GM12878 (cell line): ENCODE data around the gene CDH18. TPM values are rescaled to one million over a fixed set of nuclear protein-coding genes. Genes with fewer than 3 reads are reported as not detected.

Source experiments
- ATAC-seq: fragments of 200-7000 bp; cut with Tn5 transposase; 3 replicates; pipeline ENCODE4 v1.9.1; 2020; ENCODE audit warnings: mild to moderate bottlenecking, moderate library complexity
- BruUV-seq: library from RNA; stranded (reverse); fragments of 400-500 nt; replicated peaks from 2 replicates; lab custom pipeline; 2021; lab: Mats Ljungman, UMichigan
- CTCF ChIA-PET: fragments of 300-600 bp; sonication (Branson Sonifier 250); formaldehyde crosslinking; extraction: SDS; loops from one replicate; lab custom pipeline; 2021; ENCODE audit warnings: inconsistent platforms; lab: Yijun Ruan, JAX
- POLR2A ChIA-PET: fragments of 350-600 bp; formaldehyde crosslinking; extraction: SDS; loops from one replicate; lab custom pipeline; 2021; ENCODE audit warnings: inconsistent platforms; lab: Charles Lee
- RAD21 ChIA-PET: fragments of 300-600 bp; sonication (Branson Sonifier 250); formaldehyde crosslinking; loops from one replicate; lab custom pipeline; 2023; ENCODE audit warnings: antibody characterized with exemption; ENCODE audit not compliant: unreplicated experiment; lab: Charles Lee
- SMC1A ChIA-PET: fragments of 300-600 bp; sonication (Branson Sonifier 250); formaldehyde crosslinking; loops from one replicate; lab custom pipeline; 2023; ENCODE audit not compliant: unreplicated experiment, uncharacterized antibody; lab: Charles Lee
- DNase-seq: peaks from one replicate; pipeline ENCODE4 v3.0.0-alpha.2; 2011; ENCODE audit warnings: low read depth, low spot score
- FAIRE-seq: peaks from 3 replicates; lab custom pipeline; 2011; peaks lifted over from hg19 to GRCh38; lab: Jason Lieb, UNC
- H2AFZ ChIP-seq: 2 replicates; pipeline ENCODE4 v1.6.0; 2011; ENCODE audit warnings: low read depth, low read length, control low read depth; ENCODE audit not compliant: control insufficient read depth
- H3K27ac ChIP-seq: 2 replicates; pipeline ENCODE4 v1.5.1; 2011; ENCODE audit warnings: control low read depth; ENCODE audit not compliant: control insufficient read depth, insufficient read depth
- H3K27me3 ChIP-seq, 2 experiments: replicated peaks in 1 of 2; 2 replicates each; pipeline versions ENCODE4 v1.6.0 to v1.6.1; 2011; ENCODE audit warnings: low read length in 1 of 2; ENCODE audit not compliant: control insufficient read depth in 2 of 2, insufficient read depth in 2 of 2
- H3K36me3 ChIP-seq, 2 experiments: 2 replicates each; pipeline ENCODE4 v1.5.1; 2011; ENCODE audit warnings: low read length in 1 of 2; ENCODE audit not compliant: control insufficient read depth in 2 of 2, insufficient read depth in 2 of 2
- H3K4me1 ChIP-seq: 2 replicates; pipeline ENCODE4 v1.6.1; 2011; ENCODE audit warnings: mild to moderate bottlenecking, low read length, moderate library complexity, mixed read lengths; ENCODE audit not compliant: control insufficient read depth, insufficient read depth
- H3K4me2 ChIP-seq: 2 replicates; pipeline ENCODE4 v1.6.0; 2011; ENCODE audit warnings: control low read depth; ENCODE audit not compliant: control insufficient read depth, insufficient read depth
- H3K4me3 ChIP-seq: fragments of 200-600 bp; sonication (generic); 2 replicates; pipeline ENCODE4 v1.5.1; 2016
- H3K79me2 ChIP-seq: 2 replicates; pipeline ENCODE4 v1.6.0; 2011; ENCODE audit warnings: low read length; ENCODE audit not compliant: control insufficient read depth, insufficient read depth
- H3K9ac ChIP-seq: 2 replicates; pipeline ENCODE4 v1.8.0; 2011; ENCODE audit warnings: low read length, control low read depth, mixed read lengths; ENCODE audit not compliant: control insufficient read depth, insufficient read depth
- H3K9me3 ChIP-seq: replicated peaks from 3 replicates; pipeline ENCODE4 v1.5.1; 2011; ENCODE audit warnings: mild to moderate bottlenecking, low read length; ENCODE audit not compliant: control insufficient read depth, insufficient read depth
- H4K20me1 ChIP-seq: 2 replicates; pipeline ENCODE4 v1.6.0; 2011; ENCODE audit not compliant: control insufficient read depth, insufficient read depth
- BCLAF1 ChIP-seq: fragments of 450-650 bp; IDR thresholded peaks from 2 replicates; pipeline ENCODE4 v1.6.1; 2017; ENCODE audit warnings: antibody characterized with exemption, mild to moderate bottlenecking, moderate library complexity
- CEBPB ChIP-seq, 2 experiments: fragments of 150-350 bp in 1 of 2; IDR thresholded peaks; 2 replicates each; pipeline ENCODE4 v1.6.1; 2012 to 2014; ENCODE audit warnings: low read depth in 2 of 2, low read length in 2 of 2, borderline replicate concordance in 1 of 2, inconsistent platforms in 1 of 2
- ELK1 ChIP-seq: IDR thresholded peaks from 2 replicates; pipeline ENCODE4 v1.6.1; 2012; ENCODE audit warnings: low read depth, low read length, improper control_type of control experiment
- ESRRA ChIP-seq: IDR thresholded peaks from 2 replicates; pipeline ENCODE4 v1.6.1; 2012; ENCODE audit warnings: mild to moderate bottlenecking, low read length, improper control_type of control experiment
- FOXM1 ChIP-seq: IDR thresholded peaks from 2 replicates; pipeline ENCODE4 v1.6.1; 2012; ENCODE audit warnings: low read depth, mild to moderate bottlenecking, inconsistent platforms, low read length, moderate library complexity
- HDAC6 ChIP-seq: fragments of 200-600 bp; sonication (generic); IDR thresholded peaks from one replicate; pipeline ENCODE4 v1.8.0; 2017; ENCODE audit warnings: antibody characterized with exemption; ENCODE audit not compliant: unreplicated experiment
- HDGF ChIP-seq: fragments of 450-650 bp; IDR thresholded peaks from 2 replicates; pipeline ENCODE4 v1.6.1; 2016; ENCODE audit warnings: antibody characterized with exemption
- MTA3 ChIP-seq: IDR thresholded peaks from 2 replicates; pipeline ENCODE4 v1.6.1; 2012; ENCODE audit warnings: low read length, inconsistent platforms, borderline replicate concordance
- PAX5 ChIP-seq: IDR thresholded peaks from 2 replicates; pipeline ENCODE4 v1.6.1; 2011; ENCODE audit warnings: low read depth, low read length, borderline replicate concordance
- RCOR1 ChIP-seq: conservative IDR thresholded peaks from 2 replicates; pipeline ENCODE4 v1.6.1; 2012; ENCODE audit warnings: low read depth, low read length, improper control_type of control experiment
- SREBF1 ChIP-seq: IDR thresholded peaks from 2 replicates; pipeline ENCODE4 v1.6.1; 2012; ENCODE audit warnings: mild to moderate bottlenecking, low read length
- ZBTB11 ChIP-seq: fragments of 450-650 bp; formaldehyde crosslinking; IDR thresholded peaks from 2 replicates; pipeline ENCODE4 v1.5.0; 2022; ENCODE audit warnings: mild to moderate bottlenecking, missing genetic modification characterization
- WGBS: methylation state at CpG from one replicate; pipeline ENCODE4 v1.1.6; 2016; ENCODE audit warnings: low lambda C conversion rate; ENCODE audit not compliant: insufficient replicate concordance, insufficient coverage; ENCODE audit errors: missing lambda C conversion rate; 5-methylcytosine and 5-hydroxymethylcytosine counted together
- in situ Hi-C: fragments of 300-500 bp; cut with MboI; formaldehyde crosslinking; loops from 9 replicates; pipeline ENCODE4 v1.14.3; 2018; ENCODE audit warnings: mixed read lengths
- intact Hi-C: fragments of 100-400 bp; cut with micrococcal nuclease; formaldehyde crosslinking; loops from one replicate; pipeline ENCODE4 v1.14.2; 2022; ENCODE audit not compliant: unreplicated experiment
- polyA plus RNA-seq, 11 experiments: library from polyadenylated mRNA; depleted of rRNA in 4 of 11; unstranded in 6 of 11; stranded (reverse) in 5 of 11; fragments of >200 nt; fragmentation: Nextera tagmentation in 4 of 11; fragmentation: Illumina TruSeq in 1 of 11; extraction: Ambion mirVana in 4 of 11; extraction: Trizol in 1 of 11; gene quantifications; 1 replicate in 1 of 11; 2 replicates in 10 of 11; pipeline versions ENCODE4 v1.2.1 to v1.2.3, GENCODE V29; 2011 to 2016; ENCODE audit warnings: inconsistent platforms in 2 of 11, missing spikeins in 2 of 11, low read depth in 1 of 11
- total RNA-seq, 4 experiments: library from RNA; depleted of rRNA in 3 of 4; stranded (reverse); fragments of >200 nt in 3 of 4; fragmentation: Illumina TruSeq in 1 of 4; extraction: Trizol in 1 of 4; gene quantifications; 2 replicates each; pipeline versions ENCODE4 v1.2.1 to v1.2.3, GENCODE V29; 2013 to 2021

Gene CDH18
- total and polyA plus RNA-seq, 10 of the 15 experiments (the other 5 are each of a cell fraction or from before 2014, with no cell fraction given), result 0.41 TPM; not detected in 9

GRCh38 chr5:19837536-19838174, 150.3 kb downstream of the CDH18 start:
- H3K4me2 ChIP-seq, result no peak overlapping the region
- H3K27ac ChIP-seq, result no peak overlapping the region
- no peak overlapping the region for H3K4me3 ChIP-seq
- H3K9ac ChIP-seq, result no peak overlapping the region
- 25% methylated on average over 6 of the region's 6 CpGs for WGBS
- RAD21 ChIA-PET, result no interaction called here
- BruUV-seq, result no TSS peak
- no peak for DNase-seq
- POLR2A ChIA-PET, result no interaction called here
- no peaks in the 10 kb centered on the region for H3K9me3 ChIP-seq
- CTCF ChIA-PET, result interaction anchor here (0.6 kb wide), 1 partner anchor 625 kb away, joined by 3 read pairs; no protein-coding TSS in a partner anchor
- no peaks in the 10 kb centered on the region for H4K20me1 ChIP-seq
- ATAC-seq, result no peak
- in situ Hi-C loops, result no loop called here
- H3K36me3 ChIP-seq, result no peaks in the 10 kb centered on the region
- SMC1A ChIA-PET, result no interaction called here
- H3K79me2 ChIP-seq, result no peaks in the 10 kb centered on the region
- no peak overlapping the region for H2AFZ ChIP-seq
- intact Hi-C loops, result no loop called here
- TF ChIP-seq ELK1 (no peak), HDGF (no peak), MTA3 (no peak), HDAC6 (no peak), CEBPB (IDR thresholded peaks at IDR 0.05; ENCODE audit: borderline replicate concordance in 1 of 2, low read depth in 2 of 2, low read length in 2 of 2) (no peak), SREBF1 (no peak), PAX5 (no peak), RCOR1 (no peak), ZBTB11 (CRISPR knock-in tag) (no peak), ESRRA (no peak), BCLAF1 (no peak), FOXM1 (no peak)
- no peak for FAIRE-seq
- H3K4me1 ChIP-seq, result no peaks in the 10 kb centered on the region
- H3K27me3 ChIP-seq, result no peaks in the 10 kb centered on the region
